Ectodermal cell (in vitro differentiated cells): Measurements from ENCODE around the gene IGFBP2.
"Not testable (repeated sequence)": the region's sequence is repeated elsewhere in the genome, so short reads cannot be mapped to it uniquely, and the experiment has no call there.

Experiments used
- H3K27ac ChIP-seq: 2 replicates; pipeline ENCODE4 v1.7.0; 2013; ENCODE audit warnings: mild to moderate bottlenecking, low read depth, low read length; ENCODE audit not compliant: insufficient read depth, poor library complexity, severe bottlenecking
- H3K27me3 ChIP-seq: 2 replicates; pipeline ENCODE4 v1.7.0; 2013; ENCODE audit warnings: mild to moderate bottlenecking, low read length; ENCODE audit not compliant: insufficient read depth, control insufficient read depth, poor library complexity, severe bottlenecking
- H3K36me3 ChIP-seq: one replicate; pipeline ENCODE4 v1.7.0; 2013; ENCODE audit warnings: low read length; ENCODE audit not compliant: control insufficient read depth, insufficient read depth
- H3K4me1 ChIP-seq: one replicate; pipeline ENCODE4 v1.7.0; 2013; ENCODE audit warnings: low read length; ENCODE audit not compliant: control insufficient read depth, insufficient read depth
- H3K4me3 ChIP-seq: 2 replicates; pipeline ENCODE4 v1.7.0; 2013; ENCODE audit warnings: low read depth, low read length, control low read depth; ENCODE audit not compliant: insufficient read depth
- H3K9me3 ChIP-seq: 2 replicates; pipeline ENCODE4 v1.7.0; 2013; ENCODE audit warnings: mild to moderate bottlenecking, low read length, moderate library complexity; ENCODE audit not compliant: control insufficient read depth
- WGBS, 2 experiments: methylation state at CpG; one replicate each; pipeline ENCODE4 v1.1.7; 2013; ENCODE audit warnings: missing lambda C conversion rate in 2 of 2; 5-methylcytosine and 5-hydroxymethylcytosine counted together

IGFBP2 gene

GRCh38 chr2:216596236-216596979 is 36.8 kb upstream of the IGFBP2 start:
- Histone ChIP-seq H3K4me3 (no peak overlapping the region), H3K27ac (no peak overlapping the region), H3K4me1 (no peaks in the 10 kb centered on the region), H3K36me3 (no peaks in the 10 kb centered on the region), H3K9me3 (no peaks in the 10 kb centered on the region), H3K27me3 (no peaks in the 10 kb centered on the region)
- WGBS, 2 experiments, result 77 to 79% methylated on average over 8 of the region's 8 CpGs

- H3K9me3 ChIP-seq, result no peaks in the 10 kb centered on the region
- no peak overlapping the region for H3K4me3 ChIP-seq
- 88 to 93% methylated on average over 5 of the region's 5 CpGs for WGBS, 2 experiments
- H3K27me3 ChIP-seq, result no peaks in the 10 kb centered on the region
- no peak overlapping the region for H3K27ac ChIP-seq
- peaks cover under 1% of the 10 kb centered on the region for H3K4me1 ChIP-seq
- no peaks in the 10 kb centered on the region for H3K36me3 ChIP-seq
Observed at GRCh38 chr2:216596980-216597509, 36.2 kb upstream of the IGFBP2 start.

GRCh38 chr2:216597825-216598224 is 35.4 kb upstream of the IGFBP2 start:
- not testable (repeated sequence) for H3K36me3 ChIP-seq, H3K9me3 ChIP-seq, H3K4me1 ChIP-seq, H3K4me3 ChIP-seq, H3K27ac ChIP-seq, H3K27me3 ChIP-seq
- 93 to 96% methylated on average over 7 of the region's 7 CpGs for WGBS, 2 experiments

DNA sequence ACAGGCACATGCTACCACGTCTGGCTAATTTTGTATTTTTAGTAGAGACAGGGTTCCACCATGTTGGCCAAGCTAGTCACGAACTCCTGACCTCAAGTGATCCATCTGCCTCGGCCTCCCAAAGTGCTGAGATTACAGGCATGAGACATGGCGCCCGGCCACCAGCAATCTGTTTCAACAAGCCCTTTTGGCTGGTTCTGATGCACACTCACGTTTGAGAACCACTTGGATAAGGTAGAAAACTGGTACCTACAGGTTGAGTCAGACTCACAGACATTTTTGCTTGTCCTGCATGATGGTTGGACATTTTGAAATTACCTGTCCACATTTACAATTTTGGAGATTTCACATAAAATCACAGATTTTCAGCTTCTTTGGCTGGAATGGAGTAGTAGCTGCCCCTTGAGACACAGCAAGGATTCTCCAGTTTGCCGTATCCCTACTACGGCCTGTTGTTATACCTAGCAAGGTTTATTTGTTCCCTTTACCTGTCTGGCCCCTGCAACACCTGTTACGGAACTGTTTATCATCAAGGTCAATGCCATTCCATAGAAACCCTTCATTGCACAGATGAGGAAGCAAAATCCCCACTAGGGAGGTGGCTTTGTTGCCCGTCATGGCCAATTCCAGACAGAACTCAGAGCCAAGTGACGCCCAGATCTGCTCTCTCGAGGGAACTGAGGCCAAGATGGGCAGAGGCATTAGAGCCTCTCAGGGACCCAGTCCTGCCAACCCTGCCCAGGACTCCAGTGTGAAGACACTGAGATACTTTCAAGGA is 31.4 kb upstream of the IGFBP2 start:
- H3K9me3 ChIP-seq, result no peaks in the 10 kb centered on the region
- WGBS, 2 experiments, result 94 to 95% methylated on average over 12 of the region's 12 CpGs
- H3K27me3 ChIP-seq, result no peaks in the 10 kb centered on the region
- no peak overlapping the region for H3K4me3 ChIP-seq
- H3K36me3 ChIP-seq, result no peaks in the 10 kb centered on the region
- H3K4me1 ChIP-seq, result peaks cover 24% of the 10 kb centered on the region
- no peak overlapping the region for H3K27ac ChIP-seq

DNA sequence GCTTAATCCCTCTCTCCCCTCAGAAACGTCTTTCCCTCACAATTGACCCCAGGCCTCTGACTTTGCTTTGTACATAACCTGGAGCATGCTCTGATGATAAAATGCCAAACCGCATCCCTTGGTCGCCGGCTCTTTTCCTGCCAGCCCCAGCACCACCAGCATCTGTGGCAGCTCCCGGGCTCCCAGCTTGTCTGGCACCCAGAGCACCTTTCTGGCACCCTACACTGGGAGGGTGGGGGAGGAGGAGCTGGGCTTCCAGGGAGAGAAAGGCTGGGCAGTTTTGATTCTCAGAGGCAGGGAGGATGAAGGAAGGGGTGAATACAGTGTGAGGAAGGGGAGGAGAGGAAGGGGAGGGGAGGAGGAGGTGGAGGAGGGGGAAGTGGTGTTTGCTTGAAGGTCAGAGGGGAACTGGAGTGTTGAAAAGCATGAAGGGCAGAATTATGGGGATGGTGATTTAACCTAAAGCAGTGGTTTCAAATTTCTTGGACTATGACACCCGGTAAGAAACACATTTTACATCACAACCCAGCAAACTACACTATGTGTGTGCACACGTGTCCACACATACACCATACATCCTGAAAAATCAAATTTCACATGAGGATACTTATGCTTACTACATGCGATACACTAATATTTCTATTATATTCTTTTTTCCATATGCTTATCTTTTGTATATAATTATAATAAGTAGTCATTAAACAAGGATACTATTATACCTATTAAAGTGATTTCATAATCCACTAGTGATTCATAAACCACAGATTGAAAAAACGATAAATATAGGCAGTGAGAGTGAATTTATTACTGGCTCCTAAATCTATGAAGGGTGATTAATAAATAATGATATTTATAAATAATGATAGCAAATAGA is 30.0 kb upstream of the IGFBP2 start:
- no peaks in the 10 kb centered on the region for H3K36me3 ChIP-seq
- no peaks in the 10 kb centered on the region for H3K9me3 ChIP-seq
- no peak overlapping the region for H3K27ac ChIP-seq
- peaks cover 30% of the 10 kb centered on the region for H3K4me1 ChIP-seq
- H3K4me3 ChIP-seq, result no peak overlapping the region
- WGBS, 2 experiments, result 67 to 70% methylated on average over 7 of the region's 9 CpGs
- no peaks in the 10 kb centered on the region for H3K27me3 ChIP-seq

DNA sequence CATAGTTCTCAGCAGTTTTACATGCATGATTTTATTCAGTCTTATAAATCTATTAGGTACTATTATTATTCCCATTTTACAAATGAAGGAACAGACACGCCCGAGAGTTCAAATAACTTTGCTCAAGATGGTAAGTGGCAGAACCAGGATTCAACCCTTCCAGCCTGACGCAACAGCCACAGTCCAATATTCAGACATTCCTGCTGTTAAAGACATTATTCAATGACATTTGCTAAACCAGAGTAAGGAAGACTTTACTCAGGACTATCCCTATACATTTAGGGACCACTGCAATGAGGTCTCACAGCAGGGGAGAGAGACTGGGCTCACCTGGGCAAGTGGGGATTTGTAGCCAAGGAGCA is 29.4 kb upstream of the IGFBP2 start:
- Histone ChIP-seq H3K4me1 (peaks cover 30% of the 10 kb centered on the region), H3K4me3 (no peak overlapping the region), H3K9me3 (no peaks in the 10 kb centered on the region), H3K27me3 (no peaks in the 10 kb centered on the region), H3K36me3 (no peaks in the 10 kb centered on the region), H3K27ac (no peak overlapping the region)
- WGBS, 2 experiments, result 89 to 93% methylated on average over 3 of the region's 3 CpGs

DNA sequence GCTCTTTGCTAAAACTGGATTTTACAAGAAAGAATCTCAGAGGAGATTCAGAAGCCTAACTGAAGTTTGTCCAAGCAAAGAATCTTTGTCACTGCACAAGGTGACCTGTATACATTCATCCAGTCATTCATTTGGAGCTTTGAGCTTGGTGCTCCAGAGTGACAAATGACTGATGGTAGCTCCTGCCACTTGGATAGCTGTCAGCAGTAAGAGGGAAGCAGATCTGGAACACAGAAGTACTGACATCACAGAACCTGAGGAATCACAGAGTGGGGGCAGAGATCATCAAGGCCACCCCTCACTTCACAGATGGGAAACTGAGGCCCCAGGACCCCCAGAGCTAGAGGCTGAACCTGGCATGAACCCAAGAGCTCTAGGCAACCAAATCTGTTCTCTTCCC is 28.8 kb upstream of the IGFBP2 start:
- no peak overlapping the region for H3K27ac ChIP-seq
- H3K27me3 ChIP-seq, result no peaks in the 10 kb centered on the region
- H3K4me1 ChIP-seq, result peaks cover 30% of the 10 kb centered on the region
- no peak overlapping the region for H3K4me3 ChIP-seq
- no peaks in the 10 kb centered on the region for H3K9me3 ChIP-seq
- no peaks in the 10 kb centered on the region for H3K36me3 ChIP-seq

GRCh38 chr2:216606551-216607276 is 26.5 kb upstream of the IGFBP2 start:
- Histone ChIP-seq H3K4me1 (peaks cover 30% of the 10 kb centered on the region), H3K9me3 (no peaks in the 10 kb centered on the region), H3K27ac (no peak overlapping the region), H3K27me3 (no peaks in the 10 kb centered on the region), H3K36me3 (no peaks in the 10 kb centered on the region), H3K4me3 (no peak overlapping the region)
- 19 to 21% methylated on average over 20 of the region's 20 CpGs for WGBS, 2 experiments

DNA sequence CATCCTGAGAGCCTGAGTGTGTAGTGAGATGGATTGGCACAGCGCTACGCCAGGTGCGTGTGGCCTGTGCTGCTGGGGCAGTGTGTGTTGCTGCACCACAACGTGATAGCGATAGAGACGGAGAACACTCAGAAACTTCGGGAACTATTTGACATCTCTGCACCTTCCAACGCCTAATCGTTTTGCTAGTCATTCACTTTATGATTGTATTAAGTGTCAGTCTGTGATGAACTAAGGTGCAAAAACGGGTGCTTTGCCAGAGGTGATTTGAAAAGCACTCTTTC is 26.0 kb upstream of the IGFBP2 start:
- Histone ChIP-seq H3K27ac (no peak overlapping the region), H3K4me3 (no peak overlapping the region), H3K36me3 (no peaks in the 10 kb centered on the region), H3K27me3 (no peaks in the 10 kb centered on the region), H3K4me1 (peaks cover 28% of the 10 kb centered on the region), H3K9me3 (no peaks in the 10 kb centered on the region)
- WGBS, 2 experiments, result 89 to 91% methylated on average over 10 of the region's 10 CpGs
